NCI-H1417 treated with DMSO at 0.1 percent for 48 hours (cell line): Measurements from ENCODE around the gene REST.
"Not testable (repeated sequence)": the region's sequence is repeated elsewhere in the genome, so short reads cannot be mapped to it uniquely, and the experiment has no call there.

Experiments used
- DNase-seq: peaks from one replicate; lab custom pipeline; 2025; lab: John Stamatoyannopoulos, UW

Gene REST

GRCh38 chr4:56907489-56908205 is at the start of gene REST:
REST (plus strand) TSS chr4:56907900; CDS start chr4:56910639, 2,739 bp downstream.
- DNase-seq, result no peak

GRCh38 chr4:56859841-56860240 is 47.9 kb upstream of the REST start:
- no peak for DNase-seq

GRCh38 chr4:56860781-56861180 is 46.9 kb upstream of the REST start:
- DNase-seq, result no peak

- no peak for DNase-seq
These were observed 46.3 kb upstream of the REST start for GRCh38 chr4:56861360-56861759.

- DNase-seq, result no peak
These were observed 44.1 kb upstream of the REST start for GRCh38 chr4:56863441-56864139.

- no peak for DNase-seq
These were observed 36.8 kb upstream of the REST start for GRCh38 chr4:56870946-56871345.

GRCh38 chr4:56871371-56871866 is 36.3 kb upstream of the REST start:
- DNase-seq, result no peak

- no peak for DNase-seq
These were observed 33.5 kb upstream of the REST start for GRCh38 chr4:56874166-56874565.

- no peak for DNase-seq
These were observed 32.8 kb upstream of the REST start for GRCh38 chr4:56874923-56875322.

GRCh38 chr4:56876264-56876663 is 31.4 kb upstream of the REST start:
- no peak for DNase-seq

- no peak for DNase-seq
These were observed 27.7 kb upstream of the REST start for GRCh38 chr4:56879996-56880395.

GRCh38 chr4:56880572-56880971 is 27.1 kb upstream of the REST start:
- no peak for DNase-seq

- not testable (repeated sequence) for DNase-seq
These were observed 23.2 kb upstream of the REST start for GRCh38 chr4:56884511-56884910.

GRCh38 chr4:56892691-56893090 is 15.0 kb upstream of the REST start:
- DNase-seq, result no peak

- DNase-seq, result not testable (repeated sequence)
These were observed 9.9 kb upstream of the REST start for GRCh38 chr4:56897842-56898241.

GRCh38 chr4:56900186-56900585 is 7.5 kb upstream of the REST start:
- DNase-seq, result not testable (repeated sequence)

GRCh38 chr4:56902703-56903102 is 5.0 kb upstream of the REST start:
- no peak for DNase-seq

- DNase-seq, result no peak
These were observed 1.9 kb upstream of the REST start for GRCh38 chr4:56905796-56906195.

- DNase-seq, result no peak
These were observed 959 bp upstream of the REST start for GRCh38 chr4:56906489-56907393.

GRCh38 chr4:56908206-56909085 is 746 bp downstream of the REST start:
- no peak for DNase-seq
